Measurements from ENCODE around the gene SPSB1. TPM values are rescaled to one million over a fixed set of nuclear protein-coding genes. Genes with fewer than 3 reads are reported as not detected.

Gene SPSB1
- total RNA-seq, 1 experiment from 2014 or later: 4.3 TPM

DNA sequence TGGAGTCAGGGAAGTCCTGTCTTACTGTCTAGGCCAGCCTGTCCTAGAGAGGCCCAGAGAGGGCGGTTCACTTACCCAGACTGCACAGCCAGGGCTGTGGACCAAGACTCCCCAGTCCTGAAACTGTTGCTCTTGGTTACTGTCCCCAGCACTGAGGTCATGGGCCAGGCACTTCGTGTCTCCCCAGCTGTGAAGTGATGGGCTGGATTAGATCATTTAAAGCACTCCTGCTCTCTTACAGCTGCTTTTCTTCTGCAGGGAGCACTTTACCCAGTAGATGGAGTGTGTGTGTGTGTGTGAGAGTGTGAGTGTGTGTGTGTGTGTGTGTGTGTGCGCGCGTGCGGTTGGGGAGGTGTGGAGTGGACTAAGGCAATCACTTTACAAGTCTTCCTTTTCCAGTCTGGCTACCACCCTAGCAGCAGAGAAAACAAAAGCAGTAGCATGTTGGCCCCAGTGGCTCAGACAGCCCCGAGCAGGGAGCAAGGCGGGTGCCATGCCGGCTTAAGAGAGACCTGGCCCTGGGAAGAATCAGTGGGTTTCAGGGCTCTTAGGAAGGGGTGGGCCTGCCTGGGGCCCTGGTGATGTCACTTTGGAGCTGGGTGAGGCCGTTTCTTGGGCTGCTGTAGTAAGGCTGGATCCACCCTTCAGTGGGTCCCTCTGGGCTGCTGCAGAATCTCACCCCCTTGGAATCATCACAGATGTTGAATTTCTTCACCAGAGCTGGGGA lies 2.4 kb downstream of the SPSB1 start (continued):
- no peak for TF ChIP-seq CREM (CRISPR knock-in tag; IDR thresholded peaks at IDR 0.05)
- TF ChIP-seq, protein P1, sequence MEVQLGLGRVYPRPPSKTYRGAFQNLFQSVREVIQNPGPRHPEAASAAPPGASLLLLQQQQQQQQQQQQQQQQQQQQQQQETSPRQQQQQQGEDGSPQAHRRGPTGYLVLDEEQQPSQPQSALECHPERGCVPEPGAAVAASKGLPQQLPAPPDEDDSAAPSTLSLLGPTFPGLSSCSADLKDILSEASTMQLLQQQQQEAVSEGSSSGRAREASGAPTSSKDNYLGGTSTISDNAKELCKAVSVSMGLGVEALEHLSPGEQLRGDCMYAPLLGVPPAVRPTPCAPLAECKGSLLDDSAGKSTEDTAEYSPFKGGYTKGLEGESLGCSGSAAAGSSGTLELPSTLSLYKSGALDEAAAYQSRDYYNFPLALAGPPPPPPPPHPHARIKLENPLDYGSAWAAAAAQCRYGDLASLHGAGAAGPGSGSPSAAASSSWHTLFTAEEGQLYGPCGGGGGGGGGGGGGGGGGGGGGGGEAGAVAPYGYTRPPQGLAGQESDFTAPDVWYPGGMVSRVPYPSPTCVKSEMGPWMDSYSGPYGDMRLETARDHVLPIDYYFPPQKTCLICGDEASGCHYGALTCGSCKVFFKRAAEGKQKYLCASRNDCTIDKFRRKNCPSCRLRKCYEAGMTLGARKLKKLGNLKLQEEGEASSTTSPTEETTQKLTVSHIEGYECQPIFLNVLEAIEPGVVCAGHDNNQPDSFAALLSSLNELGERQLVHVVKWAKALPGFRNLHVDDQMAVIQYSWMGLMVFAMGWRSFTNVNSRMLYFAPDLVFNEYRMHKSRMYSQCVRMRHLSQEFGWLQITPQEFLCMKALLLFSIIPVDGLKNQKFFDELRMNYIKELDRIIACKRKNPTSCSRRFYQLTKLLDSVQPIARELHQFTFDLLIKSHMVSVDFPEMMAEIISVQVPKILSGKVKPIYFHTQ (CRISPR knock-in tag; IDR thresholded peaks at IDR 0.05): no peak
- no peak for TF ChIP-seq HMGA2 (CRISPR knock-in tag; IDR thresholded peaks at IDR 0.05)
- TF ChIP-seq OVOL2 (CRISPR knock-in tag; IDR thresholded peaks at IDR 0.05; ENCODE audit: borderline replicate concordance): no peak
- TF ChIP-seq, protein P2, sequence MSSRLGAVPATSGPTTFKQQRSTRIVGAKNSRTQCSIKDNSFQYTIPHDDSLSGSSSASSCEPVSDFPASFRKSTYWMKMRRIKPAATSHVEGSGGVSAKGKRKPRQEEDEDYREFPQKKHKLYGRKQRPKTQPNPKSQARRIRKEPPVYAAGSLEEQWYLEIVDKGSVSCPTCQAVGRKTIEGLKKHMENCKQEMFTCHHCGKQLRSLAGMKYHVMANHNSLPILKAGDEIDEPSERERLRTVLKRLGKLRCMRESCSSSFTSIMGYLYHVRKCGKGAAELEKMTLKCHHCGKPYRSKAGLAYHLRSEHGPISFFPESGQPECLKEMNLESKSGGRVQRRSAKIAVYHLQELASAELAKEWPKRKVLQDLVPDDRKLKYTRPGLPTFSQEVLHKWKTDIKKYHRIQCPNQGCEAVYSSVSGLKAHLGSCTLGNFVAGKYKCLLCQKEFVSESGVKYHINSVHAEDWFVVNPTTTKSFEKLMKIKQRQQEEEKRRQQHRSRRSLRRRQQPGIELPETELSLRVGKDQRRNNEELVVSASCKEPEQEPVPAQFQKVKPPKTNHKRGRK (CRISPR knock-in tag; IDR thresholded peaks at IDR 0.05; ENCODE audit: borderline replicate concordance): no peak
- no peak for TF ChIP-seq TEAD4 (CRISPR knock-in tag; IDR thresholded peaks at IDR 0.05)
- no peak for TF ChIP-seq ZNF396 (CRISPR knock-in tag; IDR thresholded peaks at IDR 0.05; ENCODE audit: borderline replicate concordance)

DNA sequence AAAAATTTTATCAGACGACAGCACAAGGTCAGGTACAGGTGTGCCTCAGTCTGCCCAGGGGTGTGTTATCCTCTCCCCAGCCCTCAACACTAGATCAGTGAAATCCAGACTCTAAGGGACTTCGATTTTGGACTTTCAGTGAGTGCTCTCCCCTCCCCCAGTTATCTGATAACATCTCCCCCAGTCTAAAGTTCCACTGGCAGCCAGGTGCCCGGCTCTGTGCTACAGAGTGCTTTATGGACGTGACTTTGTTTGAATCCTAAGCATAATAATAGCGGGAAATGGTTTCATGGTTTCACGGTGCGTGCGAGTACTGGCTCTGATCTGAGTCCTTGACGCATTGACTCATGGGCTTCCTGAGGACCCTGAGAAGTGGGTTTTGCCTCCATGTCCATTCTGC lies 3.2 kb downstream of the SPSB1 start:
- DNase-seq (ENCODE audit: low spot score) (no peak), ATAC-seq (no peak)
- H3K4me3 Mint-ChIP-seq: no peak overlapping the region
- ChIA-PET POLR2A (no interaction called here), CTCF (interaction anchor here (1.1 to 1.4 kb wide), 2 partner anchors 159 to 195 kb away, joined by 4 to 5 read pairs; no protein-coding TSS in a partner anchor)
- no peak overlapping the region for H3K27ac Mint-ChIP-seq
- no peaks in the 10 kb centered on the region for H3K9me3 Mint-ChIP-seq
- peaks cover 8% of the 10 kb centered on the region for H3K27me3 Mint-ChIP-seq (ENCODE audit: low read depth)
- no peaks in the 10 kb centered on the region for H3K36me3 Mint-ChIP-seq
- peaks cover 12% of the 10 kb centered on the region for H3K4me1 Mint-ChIP-seq
- TF ChIP-seq, protein P3, sequence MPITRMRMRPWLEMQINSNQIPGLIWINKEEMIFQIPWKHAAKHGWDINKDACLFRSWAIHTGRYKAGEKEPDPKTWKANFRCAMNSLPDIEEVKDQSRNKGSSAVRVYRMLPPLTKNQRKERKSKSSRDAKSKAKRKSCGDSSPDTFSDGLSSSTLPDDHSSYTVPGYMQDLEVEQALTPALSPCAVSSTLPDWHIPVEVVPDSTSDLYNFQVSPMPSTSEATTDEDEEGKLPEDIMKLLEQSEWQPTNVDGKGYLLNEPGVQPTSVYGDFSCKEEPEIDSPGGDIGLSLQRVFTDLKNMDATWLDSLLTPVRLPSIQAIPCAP (CRISPR knock-in tag; IDR thresholded peaks at IDR 0.05): no peak
- TF ChIP-seq TEAD4 (CRISPR knock-in tag; IDR thresholded peaks at IDR 0.05) (no peak), ZNF396 (CRISPR knock-in tag; IDR thresholded peaks at IDR 0.05; ENCODE audit: borderline replicate concordance) (no peak), GRHL2 (CRISPR knock-in tag; IDR thresholded peaks at IDR 0.05; ENCODE audit: insufficient replicate concordance, severe bottlenecking) (no peak), GTF2I (CRISPR knock-in tag; conservative IDR thresholded peaks at IDR 0.05) (no peak), ZNF416 (CRISPR knock-in tag; IDR thresholded peaks at IDR 0.05) (no peak), ZBTB21 (CRISPR knock-in tag; IDR thresholded peaks at IDR 0.05; ENCODE audit: borderline replicate concordance) (no peak), CREB1 (CRISPR knock-in tag; IDR thresholded peaks at IDR 0.05) (no peak), NR2C2 (CRISPR knock-in tag; IDR thresholded peaks at IDR 0.05) (no peak)
- TF ChIP-seq, protein P4, sequence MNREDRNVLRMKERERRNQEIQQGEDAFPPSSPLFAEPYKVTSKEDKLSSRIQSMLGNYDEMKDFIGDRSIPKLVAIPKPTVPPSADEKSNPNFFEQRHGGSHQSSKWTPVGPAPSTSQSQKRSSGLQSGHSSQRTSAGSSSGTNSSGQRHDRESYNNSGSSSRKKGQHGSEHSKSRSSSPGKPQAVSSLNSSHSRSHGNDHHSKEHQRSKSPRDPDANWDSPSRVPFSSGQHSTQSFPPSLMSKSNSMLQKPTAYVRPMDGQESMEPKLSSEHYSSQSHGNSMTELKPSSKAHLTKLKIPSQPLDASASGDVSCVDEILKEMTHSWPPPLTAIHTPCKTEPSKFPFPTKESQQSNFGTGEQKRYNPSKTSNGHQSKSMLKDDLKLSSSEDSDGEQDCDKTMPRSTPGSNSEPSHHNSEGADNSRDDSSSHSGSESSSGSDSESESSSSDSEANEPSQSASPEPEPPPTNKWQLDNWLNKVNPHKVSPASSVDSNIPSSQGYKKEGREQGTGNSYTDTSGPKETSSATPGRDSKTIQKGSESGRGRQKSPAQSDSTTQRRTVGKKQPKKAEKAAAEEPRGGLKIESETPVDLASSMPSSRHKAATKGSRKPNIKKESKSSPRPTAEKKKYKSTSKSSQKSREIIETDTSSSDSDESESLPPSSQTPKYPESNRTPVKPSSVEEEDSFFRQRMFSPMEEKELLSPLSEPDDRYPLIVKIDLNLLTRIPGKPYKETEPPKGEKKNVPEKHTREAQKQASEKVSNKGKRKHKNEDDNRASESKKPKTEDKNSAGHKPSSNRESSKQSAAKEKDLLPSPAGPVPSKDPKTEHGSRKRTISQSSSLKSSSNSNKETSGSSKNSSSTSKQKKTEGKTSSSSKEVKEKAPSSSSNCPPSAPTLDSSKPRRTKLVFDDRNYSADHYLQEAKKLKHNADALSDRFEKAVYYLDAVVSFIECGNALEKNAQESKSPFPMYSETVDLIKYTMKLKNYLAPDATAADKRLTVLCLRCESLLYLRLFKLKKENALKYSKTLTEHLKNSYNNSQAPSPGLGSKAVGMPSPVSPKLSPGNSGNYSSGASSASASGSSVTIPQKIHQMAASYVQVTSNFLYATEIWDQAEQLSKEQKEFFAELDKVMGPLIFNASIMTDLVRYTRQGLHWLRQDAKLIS (CRISPR knock-in tag; IDR thresholded peaks at IDR 0.05; ENCODE audit: borderline replicate concordance): no peak
- TF ChIP-seq, protein P5, sequence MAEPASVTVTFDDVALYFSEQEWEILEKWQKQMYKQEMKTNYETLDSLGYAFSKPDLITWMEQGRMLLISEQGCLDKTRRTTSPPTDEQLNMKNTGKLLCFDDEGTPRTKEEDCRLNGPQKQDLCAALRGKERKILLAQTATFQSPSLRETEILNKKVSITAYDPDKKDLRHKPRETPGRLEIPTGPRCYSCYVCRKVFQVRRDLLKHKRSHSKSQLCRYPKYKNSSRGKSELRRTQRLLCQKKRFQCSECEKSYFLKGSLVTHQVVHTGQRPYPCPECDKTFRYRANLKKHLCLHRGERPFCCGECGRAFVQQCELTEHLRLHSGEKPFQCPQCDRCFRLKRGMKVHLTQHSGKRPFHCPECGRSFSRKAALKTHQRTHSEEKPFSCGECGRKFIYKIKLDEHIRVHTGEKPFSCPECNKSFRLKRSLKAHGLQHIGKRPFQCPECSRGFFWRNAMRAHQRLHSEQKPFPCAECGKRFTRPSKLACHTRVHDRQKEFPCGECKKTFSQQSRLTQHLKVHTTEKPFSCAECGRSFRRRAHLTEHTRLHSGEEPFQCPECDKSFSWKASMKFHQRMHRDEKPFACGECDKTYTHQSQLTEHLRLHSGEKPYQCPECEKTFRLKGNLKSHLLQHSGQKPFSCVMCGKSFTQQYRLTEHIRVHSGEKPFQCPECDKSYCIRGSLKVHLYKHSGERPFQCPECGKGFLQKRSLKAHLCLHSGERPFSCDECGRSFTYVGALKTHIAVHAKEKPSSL (CRISPR knock-in tag; conservative IDR thresholded peaks at IDR 0.05): no peak
- TF ChIP-seq, protein P6, sequence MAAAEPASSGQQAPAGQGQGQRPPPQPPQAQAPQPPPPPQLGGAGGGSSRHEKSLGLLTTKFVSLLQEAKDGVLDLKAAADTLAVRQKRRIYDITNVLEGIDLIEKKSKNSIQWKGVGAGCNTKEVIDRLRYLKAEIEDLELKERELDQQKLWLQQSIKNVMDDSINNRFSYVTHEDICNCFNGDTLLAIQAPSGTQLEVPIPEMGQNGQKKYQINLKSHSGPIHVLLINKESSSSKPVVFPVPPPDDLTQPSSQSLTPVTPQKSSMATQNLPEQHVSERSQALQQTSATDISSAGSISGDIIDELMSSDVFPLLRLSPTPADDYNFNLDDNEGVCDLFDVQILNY (CRISPR knock-in tag; IDR thresholded peaks at IDR 0.05): no peak
